ENCODE results near the gene MAPK10.

DNA sequence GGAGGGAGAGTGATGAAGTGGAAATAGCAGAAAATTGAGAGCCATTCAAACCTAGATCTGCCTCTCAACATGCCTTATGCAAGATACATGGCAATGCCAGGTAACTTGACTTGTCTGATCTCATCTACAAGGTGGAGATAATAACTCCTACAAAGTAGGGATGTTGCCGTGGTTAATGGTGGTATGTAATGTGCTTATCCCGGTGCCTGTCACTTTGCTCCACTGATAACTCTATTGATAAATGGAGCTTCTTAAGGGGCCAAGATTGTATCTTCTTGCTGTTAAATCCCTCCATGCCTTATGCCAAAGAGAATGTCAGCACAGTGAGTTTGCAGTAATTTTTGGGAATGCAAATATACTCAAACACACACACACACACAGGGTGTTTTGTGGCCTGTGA is 355.8 kb downstream of the MAPK10 start:
- TF ChIP-seq POLR2A (IDR thresholded peaks at IDR 0.05; ENCODE audit: low read depth, low read length) (no peak), TAF1 (IDR thresholded peaks at IDR 0.05; ENCODE audit: borderline replicate concordance, low read depth, low read length) (no peak), POLR2AphosphoS5 (IDR thresholded peaks at IDR 0.05; ENCODE audit: low read depth, low read length) (no peak)

Measured in GM12892 (cell line).